ENCODE data around the gene POTEI.
"Not testable (repeated sequence)": the region's sequence is repeated elsewhere in the genome, so short reads cannot be mapped to it uniquely, and the experiment has no call there.

DNA sequence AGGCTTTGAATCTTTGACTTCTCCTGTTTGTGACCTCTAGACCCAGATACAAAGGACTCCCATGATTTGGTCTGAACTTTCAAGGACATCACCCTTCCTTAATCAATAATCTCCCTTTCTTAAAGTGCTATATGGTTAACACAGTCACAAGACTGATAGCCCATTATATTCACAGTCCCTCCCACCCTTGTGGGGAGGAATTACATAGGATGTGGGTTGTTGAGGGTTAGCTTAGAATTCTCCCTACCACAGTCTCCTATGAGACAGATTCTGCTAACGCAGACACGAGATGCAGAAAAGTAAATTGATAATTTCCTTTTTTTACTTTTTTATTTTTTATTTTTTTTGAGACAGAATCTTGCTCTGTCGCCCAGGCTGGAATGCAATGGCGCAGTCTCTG, 45.0 kb upstream of the POTEI start:
- TF ChIP-seq, protein P1, sequence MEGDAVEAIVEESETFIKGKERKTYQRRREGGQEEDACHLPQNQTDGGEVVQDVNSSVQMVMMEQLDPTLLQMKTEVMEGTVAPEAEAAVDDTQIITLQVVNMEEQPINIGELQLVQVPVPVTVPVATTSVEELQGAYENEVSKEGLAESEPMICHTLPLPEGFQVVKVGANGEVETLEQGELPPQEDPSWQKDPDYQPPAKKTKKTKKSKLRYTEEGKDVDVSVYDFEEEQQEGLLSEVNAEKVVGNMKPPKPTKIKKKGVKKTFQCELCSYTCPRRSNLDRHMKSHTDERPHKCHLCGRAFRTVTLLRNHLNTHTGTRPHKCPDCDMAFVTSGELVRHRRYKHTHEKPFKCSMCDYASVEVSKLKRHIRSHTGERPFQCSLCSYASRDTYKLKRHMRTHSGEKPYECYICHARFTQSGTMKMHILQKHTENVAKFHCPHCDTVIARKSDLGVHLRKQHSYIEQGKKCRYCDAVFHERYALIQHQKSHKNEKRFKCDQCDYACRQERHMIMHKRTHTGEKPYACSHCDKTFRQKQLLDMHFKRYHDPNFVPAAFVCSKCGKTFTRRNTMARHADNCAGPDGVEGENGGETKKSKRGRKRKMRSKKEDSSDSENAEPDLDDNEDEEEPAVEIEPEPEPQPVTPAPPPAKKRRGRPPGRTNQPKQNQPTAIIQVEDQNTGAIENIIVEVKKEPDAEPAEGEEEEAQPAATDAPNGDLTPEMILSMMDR (IDR thresholded peaks at IDR 0.05) = not testable (repeated sequence)
- TF ChIP-seq EZH2 (IDR thresholded peaks at IDR 0.05) = not testable (repeated sequence)
